GM18499 (cell line): ENCODE results near the gene HPCA.
"Not testable (repeated sequence)": the region's sequence is repeated elsewhere in the genome, so short reads cannot be mapped to it uniquely, and the experiment has no call there.

Experiments used
- ATAC-seq: cut with Tn5 transposase; IDR thresholded peaks from one replicate; pipeline ENCODE4 v1.9.1; 2021; ENCODE audit warnings: moderate number of reproducible peaks; ENCODE audit not compliant: insufficient read depth, unreplicated experiment

Gene HPCA

DNA sequence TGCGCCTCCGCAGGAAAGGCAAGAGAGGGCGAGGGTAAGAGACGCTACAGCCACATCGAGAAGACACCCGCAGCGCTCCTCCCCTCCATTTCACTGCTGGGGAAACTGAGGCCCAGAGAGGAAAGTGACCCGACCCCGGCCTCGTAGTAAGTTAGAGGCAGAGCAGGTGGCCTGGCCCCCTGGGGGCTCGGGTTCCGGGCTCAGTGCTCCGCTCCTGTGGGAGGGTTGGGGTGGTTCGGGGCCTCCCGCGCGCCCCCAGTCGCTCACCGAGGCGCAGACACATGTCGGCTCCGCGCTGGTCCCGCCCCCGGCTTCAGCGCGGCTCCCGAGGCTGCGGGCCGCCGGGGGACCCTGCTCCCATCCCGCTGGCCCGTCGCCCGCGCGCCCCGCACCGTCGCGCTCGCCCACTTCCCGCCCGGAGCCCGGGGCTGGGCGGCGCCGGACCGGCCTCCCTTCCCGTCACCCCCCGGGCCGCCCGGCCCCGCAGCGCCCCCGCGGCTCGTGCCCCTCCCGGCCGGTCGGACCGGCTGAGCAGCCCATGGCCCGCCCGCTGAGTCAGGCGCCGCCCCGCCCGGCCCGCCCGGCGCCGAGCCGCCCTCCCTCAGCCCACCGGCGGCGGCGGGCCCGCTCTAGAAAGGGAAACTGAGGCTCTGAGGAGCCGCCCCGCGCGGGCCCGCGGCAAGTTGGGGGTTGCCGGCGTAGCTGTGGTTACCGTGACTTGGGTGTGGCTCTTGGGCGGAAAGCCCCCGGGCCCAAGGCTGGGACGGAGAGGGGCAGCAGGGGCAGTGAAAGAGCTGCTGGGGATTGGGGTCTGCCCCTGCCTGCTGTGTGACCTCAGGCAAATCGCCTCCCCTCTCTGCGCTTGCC is 14.9 kb downstream of the HPCA start, which contains the start of gene TMEM54:
Gene TMEM54, minus strand, starts transcription at position 434 of the 867 bp plus-strand sequence. Its CDS starts 151 bp downstream, at position 283.
- no peak for ATAC-seq

DNA sequence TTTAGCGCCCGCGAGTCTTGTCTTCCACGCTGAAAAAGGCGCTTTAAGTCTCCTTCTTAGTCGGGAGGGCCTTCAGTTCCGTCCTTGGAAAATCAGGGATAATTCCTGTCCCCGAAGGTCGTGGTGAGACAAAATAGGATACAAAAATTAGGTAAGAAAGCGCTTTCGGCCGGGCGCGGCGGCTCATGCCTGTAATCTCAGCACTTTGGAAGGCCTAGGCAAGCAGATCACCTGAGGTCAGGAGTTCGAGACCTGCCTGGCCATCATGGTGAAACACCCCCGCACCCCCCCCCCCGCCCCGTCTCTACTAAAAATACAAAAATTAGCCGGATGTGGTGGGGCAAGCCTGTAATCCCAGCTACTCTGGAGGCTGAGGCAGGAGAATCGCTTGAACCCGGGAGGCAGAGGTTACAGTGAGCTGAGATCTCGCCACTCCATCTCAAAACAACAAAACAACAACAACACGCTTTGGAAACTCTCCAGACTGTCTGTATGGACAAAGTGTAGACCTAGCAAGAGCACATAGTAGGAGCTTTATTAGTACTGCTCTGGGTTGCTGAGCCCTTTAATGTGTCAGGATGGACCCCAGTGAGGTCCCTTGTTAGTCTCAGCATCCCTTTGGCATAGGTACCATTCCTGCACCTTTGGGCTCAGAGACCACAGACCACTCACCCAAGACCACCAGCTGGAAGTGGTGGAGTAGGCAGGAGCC is 15.7 kb downstream of the HPCA start:
- no peak for ATAC-seq

- ATAC-seq = no peak
Observed at GRCh38 chr1:32902535-32902920, 16.2 kb downstream of the HPCA start.

DNA sequence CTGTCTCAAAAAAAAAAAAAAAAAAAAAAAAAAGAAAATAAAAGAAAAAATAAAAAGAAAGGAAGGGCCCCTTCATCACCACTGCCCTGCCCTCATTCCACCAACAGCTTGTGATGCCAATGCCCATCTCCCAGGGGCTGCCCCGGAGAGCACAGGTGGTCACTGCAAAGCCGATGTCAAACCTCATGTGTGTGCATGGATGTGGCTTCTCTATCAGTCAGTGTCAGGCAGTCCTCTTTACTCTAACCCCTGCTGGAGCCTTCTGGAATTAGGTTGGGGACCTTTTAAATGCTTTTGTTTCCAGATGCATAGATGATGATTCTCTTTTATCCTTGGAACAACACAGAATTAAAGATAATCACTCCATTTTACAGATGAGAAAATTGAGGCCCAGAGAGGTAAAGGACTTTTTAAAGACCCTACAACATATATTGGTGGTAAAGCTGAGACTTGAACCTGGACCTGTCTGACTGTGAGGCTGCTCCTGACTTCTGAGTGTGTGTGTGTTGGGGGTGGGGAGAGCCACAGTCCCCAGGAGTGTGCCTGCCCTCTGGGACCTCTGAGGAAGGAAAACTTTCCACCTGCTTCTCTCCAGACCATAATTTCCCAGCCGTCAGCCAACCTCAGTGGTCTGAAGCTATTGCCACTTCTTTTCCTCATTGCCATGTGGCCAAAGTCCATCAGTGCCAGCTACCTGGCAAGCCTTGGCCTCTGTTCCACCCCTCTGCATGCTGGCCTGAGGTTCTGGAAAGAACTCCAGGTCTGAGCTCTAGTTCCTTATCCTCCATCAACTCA is 17.9 kb downstream of the HPCA start:
- ATAC-seq = no peak

DNA sequence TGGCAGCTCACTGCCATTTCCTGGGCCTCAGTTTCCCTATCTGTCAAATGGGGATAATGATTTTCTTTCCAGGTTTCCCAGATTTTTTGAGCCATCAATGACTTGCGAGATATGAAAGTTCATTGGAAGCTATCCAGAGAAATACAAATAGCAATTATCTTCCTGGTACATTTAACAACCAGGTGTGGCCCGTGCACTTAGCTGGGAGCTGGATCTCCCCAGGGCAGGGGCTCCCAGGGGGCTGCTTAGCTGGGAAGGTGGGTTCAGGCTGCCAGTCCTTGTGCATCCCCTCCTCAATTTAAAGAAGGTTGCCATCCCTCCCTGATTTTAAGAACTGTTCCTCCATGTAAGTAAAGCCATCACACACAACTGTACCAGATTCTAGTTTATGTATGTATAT is 18.5 kb downstream of the HPCA start:
- ATAC-seq = no peak

DNA sequence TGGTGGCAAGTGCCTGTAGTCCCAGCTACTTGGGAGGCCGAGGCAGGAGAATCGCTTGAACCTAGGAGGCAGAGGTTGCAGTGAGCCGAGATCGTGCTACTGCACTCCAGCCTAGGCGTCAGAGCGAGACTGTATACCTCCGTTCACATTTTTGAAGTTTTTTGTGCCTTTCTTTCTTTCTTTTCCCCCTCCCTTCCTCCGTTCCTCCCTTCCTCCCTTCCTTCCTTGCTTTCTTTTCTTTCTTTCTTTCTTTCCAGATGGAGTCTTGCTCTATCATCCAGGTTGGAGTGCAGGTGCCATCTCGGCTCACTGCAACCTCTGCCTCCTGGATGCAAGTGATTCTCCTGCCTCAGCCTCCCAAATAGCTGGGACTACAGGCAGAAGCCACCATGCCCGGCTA is 19.3 kb downstream of the HPCA start:
- not testable (repeated sequence) for ATAC-seq

DNA sequence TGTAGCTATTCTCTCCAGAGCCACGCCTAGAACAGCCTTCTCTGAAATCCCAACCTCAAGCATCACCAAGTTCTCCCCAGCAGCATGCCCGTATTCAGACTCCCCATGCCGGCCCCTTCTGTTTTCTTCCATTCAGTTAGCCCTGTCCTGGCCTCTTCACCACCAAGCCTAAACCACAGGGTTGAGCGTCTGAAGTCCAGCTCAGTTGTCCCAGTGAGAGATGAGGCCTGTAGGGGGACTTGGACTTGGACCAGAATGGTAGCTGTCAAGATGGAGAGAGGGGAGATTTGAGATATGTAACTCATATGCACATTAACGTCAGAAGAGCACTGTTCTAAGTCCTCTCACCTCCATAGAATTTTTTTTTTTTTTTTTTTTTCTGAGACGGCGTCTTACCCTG is 20.4 kb downstream of the HPCA start:
- no peak for ATAC-seq

GRCh38 chr1:32907435-32907834 is 21.1 kb downstream of the HPCA start:
- no peak for ATAC-seq

DNA sequence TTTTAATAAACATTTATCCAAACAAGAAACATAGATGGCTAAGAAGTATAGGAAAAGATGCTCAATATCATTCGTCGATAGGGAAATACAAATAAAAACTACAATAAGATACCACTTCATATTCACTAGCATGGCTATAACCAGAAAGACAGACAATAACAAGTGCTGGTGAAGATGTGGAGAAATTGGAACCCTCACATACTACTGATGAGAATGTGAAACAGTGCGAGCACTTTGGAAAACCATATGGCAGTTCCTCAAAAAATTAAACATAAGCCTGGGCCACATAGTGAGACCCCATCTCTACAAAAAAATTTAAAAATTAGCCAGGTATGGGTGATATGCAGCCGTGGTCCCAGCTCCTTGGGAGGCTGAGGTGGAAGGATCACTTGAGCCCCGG is 24.0 kb downstream of the HPCA start:
- ATAC-seq = no peak

DNA sequence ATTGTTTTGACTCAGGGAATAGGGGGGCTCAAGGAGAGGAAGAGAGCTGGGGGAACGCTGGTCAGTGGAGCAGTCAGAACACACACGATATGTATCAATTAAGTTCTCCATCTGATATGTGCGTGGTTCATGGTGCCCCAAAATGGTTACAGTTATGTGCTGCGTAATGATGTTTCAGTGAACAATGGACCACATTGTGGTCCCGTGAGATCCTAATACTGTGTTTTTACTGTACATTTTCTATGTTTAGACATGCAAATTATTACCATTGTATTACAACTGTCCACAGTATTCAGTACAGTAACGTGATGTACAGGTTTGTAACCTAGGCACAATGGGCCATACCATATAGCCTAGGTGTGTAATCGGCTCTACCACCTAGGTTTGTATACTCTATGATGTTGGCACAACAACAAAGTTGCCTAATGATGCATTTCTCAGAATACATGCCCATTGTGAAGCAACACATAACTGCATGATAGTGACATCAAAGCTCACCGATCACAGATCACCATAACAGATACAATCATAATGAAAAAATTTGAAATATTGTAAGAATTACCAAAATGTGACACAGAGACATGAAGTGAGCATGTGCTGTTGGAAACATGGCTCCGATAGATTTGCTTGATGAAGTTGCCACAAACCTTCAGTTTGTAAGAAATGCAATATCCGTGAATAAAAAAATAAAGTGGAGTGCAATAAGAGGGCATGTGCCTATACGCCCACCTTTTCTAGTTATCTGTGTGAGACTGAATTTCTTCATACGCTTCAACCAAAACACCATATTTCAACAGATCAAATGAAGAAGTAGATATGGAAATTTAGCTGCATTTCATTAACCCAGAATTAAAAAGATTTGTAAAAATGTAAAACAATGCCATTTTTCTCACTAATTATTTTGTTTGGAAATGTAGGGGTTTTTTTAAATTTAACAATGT is 29.7 kb downstream of the HPCA start:
- ATAC-seq = no peak

- ATAC-seq = no peak
Observed at GRCh38 chr1:32917521-32917920, 31.2 kb downstream of the HPCA start.

DNA sequence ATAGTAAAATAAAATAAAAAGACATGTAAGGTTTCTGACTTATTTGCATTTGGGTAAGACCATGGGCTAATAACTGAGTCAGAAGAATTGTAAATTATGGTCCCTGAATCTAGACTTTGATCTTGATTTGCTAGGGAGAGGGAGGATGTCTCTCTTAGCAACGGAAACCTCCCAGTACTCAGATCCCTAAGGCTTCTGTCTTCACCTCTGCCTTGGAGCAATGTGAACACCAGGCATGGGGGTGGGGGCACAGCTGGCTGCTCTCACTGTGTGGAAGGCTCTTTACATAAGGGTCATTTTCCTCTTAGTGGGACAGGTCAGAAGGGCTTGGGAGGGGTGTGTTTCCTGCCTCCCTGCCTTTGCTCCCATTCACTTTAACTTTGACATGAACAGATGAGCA is 31.9 kb downstream of the HPCA start:
- no peak for ATAC-seq

DNA sequence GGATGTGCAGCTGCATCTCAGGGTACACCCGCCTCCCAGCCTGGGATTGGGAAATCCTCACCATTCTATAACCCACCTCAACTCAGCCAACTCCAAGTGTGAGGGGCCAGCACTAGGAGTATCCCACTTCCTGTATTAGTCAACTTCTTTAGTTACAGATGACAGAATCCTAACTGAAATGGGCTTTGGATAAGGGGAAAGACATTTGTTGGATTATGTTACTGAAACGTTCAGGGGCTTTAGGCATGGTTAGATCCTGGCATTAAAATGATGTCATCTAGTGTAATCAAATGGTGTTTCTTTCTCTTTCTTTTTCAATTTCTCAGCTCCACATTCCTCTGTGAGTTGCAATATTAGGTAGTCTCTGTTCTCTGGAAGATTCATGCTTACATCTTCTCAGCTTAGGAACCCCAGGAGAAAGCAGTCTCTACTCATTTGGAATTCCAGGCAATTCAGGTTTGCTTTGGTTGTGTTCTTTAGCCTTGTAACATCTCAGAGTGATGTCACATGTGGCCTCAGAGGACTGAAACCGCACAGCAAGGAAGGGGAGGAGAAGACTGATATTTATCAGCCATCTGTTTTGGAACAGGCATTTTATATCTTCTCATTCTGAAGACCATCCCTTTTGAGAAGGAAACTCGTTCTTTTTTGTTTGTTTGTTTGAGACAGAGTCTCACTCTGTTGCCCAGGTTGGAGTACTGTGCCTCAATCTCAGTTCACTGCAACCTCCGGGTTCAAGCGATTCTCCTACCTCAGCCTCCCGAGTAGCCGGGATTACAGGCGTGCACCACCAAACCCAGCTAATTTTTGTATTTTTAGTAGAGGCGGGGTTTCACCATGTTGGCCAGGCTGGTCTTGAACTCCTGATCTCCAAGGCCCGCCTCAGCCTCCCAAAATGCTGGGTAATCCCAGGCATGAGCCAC is 33.8 kb downstream of the HPCA start:
- no peak for ATAC-seq

- ATAC-seq = no peak
Observed at GRCh38 chr1:32920833-32921232, 34.5 kb downstream of the HPCA start.

DNA sequence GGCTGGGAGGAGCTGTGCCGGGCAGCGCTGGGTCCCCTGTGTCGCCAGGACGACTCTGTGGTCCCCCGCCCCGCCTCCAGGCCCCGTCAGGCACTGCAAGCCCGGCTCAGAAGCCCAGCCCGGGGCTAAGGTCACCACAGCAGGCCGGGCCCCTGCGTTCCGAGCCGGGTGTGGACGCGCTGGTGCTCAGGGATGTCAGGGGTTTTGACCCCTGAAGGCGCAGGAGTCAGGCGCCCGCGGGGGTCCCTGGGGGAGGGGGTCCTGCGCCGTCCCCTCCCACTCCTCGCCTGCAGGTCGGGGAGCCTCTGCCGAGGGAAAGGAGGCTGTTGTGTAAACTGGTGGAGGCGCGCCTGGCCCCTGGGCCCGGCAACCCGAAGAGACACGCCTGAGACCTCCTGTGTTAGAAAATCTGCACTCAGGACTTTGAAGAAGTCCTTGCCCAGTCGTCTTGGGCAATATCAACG is 38.6 kb downstream of the HPCA start:
- ATAC-seq = no peak

GRCh38 chr1:32925403-32926162 is 39.3 kb downstream of the HPCA start:
- ATAC-seq = no peak

DNA sequence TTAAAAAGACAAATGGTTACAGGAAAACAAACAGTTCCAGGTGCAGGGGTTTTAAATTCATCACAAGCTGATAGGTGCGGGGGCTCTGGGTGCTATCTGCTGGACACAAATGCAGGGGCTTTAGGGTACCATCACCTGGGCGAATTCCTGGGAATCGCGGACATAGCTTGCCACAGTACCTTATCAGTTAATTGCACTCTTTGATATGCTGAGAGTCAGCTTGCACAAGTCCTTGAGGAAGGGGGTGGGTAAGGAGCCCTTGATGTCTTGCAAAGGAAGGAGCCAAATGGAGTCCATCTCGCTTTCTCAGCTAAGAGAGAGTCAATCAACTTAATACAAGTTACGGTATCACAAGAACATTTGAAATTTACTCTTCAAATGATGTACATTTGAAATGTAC is 40.3 kb downstream of the HPCA start:
- ATAC-seq = no peak

GRCh38 chr1:32927441-32927840 is 41.1 kb downstream of the HPCA start:
- no peak for ATAC-seq
